Jurkat, Clone E6-1 (cell line): ENCODE results near the gene HCN3.
"Not testable (repeated sequence)": the region's sequence is repeated elsewhere in the genome, so short reads cannot be mapped to it uniquely, and the experiment has no call there.

ENCODE experiments used
- DNase-seq: peaks from one replicate; pipeline ENCODE4 v3.0.0-alpha.2; 2011; ENCODE audit warnings: low read depth, low spot score
- H3K4me3 ChIP-seq: 2 replicates; pipeline ENCODE4 v1.5.1; 2011; ENCODE audit warnings: mild to moderate bottlenecking, low read length, control low read depth, moderate library complexity

The HCN3 gene

DNA sequence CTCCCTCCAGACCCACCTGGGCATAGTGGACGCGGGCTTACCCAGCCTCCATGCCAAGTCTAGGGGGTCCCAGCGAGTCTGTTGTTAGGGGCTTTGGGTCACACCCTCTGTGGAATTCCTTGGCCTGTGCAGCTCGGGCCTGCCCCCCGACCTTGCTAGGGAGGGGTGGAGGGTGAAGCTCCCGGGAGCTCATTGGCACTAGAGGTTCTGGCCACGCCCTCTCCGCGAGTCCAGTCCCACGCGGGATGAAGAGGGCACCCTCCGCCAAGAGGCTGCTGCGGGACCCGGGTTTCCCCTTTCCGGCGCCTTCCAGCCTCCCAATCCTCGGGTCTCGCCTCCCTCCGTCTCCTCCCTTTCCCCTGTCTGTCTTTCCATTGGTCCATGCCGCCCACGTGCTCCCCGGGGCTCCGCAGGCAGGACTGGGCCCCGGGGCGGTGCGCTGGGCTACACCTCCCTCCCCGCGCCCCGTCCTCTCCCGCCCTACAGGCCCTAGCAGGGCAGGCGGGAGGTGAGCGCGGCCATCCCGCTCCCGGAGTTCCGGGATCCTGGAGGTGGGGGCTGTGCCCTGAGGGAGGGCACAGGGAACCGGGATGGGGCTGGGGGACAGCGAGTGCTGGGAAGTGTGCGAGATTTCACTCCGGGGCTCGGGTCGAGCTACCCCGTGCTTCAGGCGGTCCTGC lies 46.9 kb downstream of the HCN3 start:
- peak overlapping the region; percentile 86 for H3K4me3 ChIP-seq
- DNase-seq: peak; percentile 86

DNA sequence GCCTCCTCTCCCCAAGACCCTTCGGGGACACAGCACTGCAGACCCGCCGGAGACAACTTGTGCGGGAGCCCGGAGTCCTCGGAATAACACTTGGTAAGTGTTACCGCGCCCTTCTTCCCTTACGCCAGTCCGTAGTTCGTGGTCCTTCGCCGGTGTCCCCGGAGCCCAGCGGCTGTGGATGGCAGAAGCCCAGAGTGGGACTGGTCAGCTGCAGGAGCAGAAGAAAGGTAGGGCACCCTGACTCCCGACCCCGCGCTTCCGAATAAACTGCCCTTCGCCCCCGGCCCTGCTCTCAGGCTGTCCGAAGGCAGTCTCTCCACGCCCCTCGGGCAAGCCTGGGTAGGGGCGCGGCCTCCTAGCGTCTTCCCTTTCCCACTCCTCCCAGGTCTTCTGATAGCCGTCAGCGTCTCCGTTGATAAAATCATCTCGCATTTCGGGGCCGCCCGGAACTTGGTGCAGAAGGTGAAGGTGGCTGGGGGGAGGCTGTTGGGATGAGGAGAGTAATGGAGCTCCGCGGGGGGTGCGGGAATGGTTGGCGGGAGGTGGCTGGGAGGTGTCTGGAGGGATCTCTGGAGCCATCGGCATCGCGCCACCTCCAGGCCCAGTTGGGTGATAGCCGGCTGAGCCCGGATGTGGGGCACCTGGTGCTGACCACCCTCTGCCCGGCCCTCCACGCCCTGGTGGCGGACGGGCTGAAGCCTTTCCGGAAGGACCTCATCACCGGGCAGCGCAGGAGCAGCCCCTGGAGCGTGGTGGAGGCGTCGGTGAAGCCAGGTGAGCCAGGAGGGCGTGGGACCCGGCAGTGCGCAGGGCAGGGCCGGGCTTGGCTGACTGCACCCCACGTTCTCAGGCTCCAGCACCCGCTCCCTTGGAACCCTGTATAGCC lies 47.7 kb downstream of the HCN3 start:
- DNase-seq: no peak
- H3K4me3 ChIP-seq: peak overlapping the region; percentile 86

DNA sequence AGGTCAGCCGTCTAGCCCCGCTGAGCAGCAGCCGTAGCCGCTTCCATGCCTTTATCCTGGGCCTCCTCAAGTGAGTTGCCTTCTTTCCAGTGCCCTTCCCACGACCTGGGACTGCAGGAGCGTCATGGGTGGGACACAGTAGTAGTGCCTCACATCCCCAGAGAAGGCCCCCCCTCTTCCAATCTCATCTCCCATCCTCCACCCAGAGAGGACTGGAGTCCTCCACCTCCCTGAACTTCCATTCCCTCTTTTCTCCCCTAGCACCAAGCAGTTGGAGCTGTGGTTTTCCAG lies 48.3 kb downstream of the HCN3 start:
- no peak overlapping the region for H3K4me3 ChIP-seq

DNA sequence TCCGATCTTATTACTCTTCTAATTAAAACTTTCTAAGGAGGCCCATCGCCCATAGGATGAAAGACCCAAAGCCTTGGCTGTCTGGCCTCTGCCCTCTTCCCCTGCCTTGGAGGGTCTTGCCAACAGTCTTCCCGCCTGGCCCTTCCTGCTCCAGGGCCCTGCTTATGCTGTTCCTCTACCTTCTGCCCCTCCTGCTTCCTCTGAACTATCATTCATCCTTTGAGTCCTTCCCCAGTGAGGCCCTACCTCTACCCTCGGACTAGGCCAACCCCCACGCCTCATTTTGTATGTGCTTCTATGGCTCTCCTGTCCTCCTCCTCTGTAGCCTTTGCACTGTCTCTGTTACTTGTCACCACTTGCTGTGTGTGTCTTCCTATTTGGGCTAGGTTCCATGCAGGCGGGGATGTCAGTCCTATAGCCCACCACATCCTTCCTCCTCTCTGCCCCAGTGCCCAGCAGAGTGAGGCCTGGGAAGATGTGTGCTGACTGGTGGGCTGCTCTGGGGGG lies 48.8 kb downstream of the HCN3 start:
- H3K4me3 ChIP-seq: no peak overlapping the region
- no peak for DNase-seq

More for the DNA sequence above, 48.3 kb downstream of the HCN3 start:
- no peak for DNase-seq

DNA sequence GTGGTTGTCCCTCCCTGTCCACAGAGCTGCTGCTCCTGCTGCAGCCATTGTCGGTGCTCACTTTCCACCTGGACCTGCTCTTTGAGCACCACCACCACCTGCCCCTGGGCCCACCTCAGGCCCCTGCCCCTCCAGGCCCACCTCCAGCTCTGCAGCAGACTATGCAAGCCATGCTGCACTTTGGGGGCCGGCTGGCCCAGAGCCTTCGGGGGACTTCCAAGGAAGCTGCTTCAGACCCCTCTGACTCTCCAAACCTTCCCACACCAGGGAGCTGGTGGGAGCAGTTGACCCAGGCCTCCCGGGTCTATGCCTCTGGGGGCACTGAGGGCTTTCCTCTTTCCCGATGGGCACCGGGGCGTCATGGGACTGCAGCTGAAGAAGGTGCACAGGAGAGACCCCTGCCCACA lies 49.4 kb downstream of the HCN3 start:
- DNase-seq: no peak
- H3K4me3 ChIP-seq: no peak overlapping the region

DNA sequence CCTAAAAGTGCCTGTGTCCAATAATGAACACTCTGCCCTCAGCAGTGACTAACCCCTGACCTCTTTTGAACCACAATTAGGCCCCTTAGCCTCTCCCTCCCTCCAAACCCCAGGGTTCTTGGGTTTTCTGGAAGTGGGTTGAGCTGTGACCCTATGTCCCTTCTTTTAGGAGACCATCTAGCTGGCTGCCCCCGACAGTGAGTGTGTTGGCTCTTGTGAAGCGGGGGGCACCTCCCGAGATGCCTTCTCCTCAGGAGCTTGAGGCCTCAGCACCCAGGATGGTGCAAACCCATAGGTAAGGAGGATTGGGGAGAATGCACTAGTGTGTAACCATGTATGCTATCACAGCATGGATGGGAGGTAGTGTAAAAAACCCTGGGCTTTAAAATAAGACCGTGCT lies 50.7 kb downstream of the HCN3 start:
- no peak for DNase-seq
- H3K4me3 ChIP-seq: no peak overlapping the region

DNA sequence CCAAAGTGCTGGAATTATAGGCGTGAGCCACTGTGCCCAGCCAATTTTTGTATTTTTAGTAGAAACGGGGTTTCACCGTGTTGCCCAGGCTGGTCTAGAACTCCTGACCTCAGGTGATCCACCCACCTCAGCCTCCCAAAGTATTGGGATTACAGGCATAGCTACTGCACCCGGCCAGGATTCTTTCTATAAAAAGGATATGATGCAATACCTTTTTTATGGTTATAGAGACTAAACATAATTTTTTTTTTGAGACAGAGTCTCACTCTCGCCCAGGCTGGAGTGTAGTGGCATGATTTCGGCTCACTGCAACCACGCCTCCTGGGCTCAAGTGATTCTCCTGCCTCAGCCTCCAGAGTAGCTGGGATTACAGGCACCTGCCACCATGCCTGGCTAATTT lies 51.6 kb downstream of the HCN3 start:
- not testable (repeated sequence) for DNase-seq, H3K4me3 ChIP-seq

DNA sequence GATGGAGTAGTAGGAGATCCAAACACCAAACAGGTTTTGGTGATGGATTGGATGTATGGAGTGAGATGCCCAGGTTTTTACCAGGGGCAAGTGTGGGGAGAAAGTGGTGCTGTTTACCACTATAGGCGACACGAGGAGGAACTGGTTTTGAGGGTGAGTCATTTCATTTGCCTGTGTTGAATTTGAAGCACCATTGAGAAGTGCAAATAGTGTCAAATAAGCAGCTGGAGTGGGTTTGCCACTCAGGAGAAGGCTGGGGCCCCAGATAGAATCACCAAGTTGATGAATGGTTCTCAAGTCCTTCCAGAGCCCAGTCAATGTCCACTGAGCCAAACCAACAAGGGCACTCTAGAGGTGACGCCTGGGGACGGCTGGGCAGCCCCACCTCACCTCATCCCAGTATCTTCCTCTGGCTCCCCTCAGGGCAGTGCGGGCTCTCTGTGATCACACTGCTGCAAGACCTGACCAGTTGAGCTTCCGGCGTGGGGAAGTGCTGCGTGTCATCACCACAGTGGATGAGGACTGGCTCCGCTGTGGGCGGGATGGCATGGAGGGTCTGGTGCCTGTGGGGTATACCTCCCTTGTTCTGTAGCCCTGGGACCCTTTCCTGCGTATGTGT lies 52.8 kb downstream of the HCN3 start:
- no peak for DNase-seq
- no peak overlapping the region for H3K4me3 ChIP-seq

DNA sequence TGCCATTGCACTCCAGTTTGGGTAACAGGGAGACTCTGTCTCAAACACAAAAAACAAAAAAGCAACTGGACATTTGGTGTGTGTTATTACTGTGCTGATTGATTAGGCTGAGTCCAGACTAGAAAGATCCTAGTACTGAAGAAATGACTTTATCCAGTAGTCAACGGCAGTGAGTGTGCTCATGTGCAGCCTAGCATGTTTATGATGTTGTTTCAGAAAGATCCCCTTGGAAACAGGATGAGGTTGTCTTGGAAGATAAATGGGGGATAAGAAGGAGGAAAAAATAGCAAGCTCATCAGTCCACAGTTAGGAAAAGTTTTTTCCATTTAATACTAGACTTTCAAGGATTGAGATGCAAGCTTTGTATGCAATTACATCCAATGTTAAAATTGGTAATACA lies 57.7 kb downstream of the HCN3 start:
- H3K4me3 ChIP-seq: no peak overlapping the region
- DNase-seq: no peak
